ENCODE data around the gene SIRPA.

The SIRPA gene

GRCh38 chr20:1915725-1916124 is 20.5 kb downstream of the SIRPA start:
- Histone ChIP-seq H3K4me3 (ENCODE audit: low read length) (no peak overlapping the region), H3K4me2 (ENCODE audit: low read length) (no peak overlapping the region), H3F3A (ENCODE audit: control insufficient read depth, insufficient read depth) (no peaks in the 10 kb centered on the region), H4K20me1 (ENCODE audit: control insufficient read depth, insufficient read depth, low read depth, low read length) (no peaks in the 10 kb centered on the region), H3K9me2 (replicated peaks; ENCODE audit: control insufficient read depth, low read length) (no peaks in the 10 kb centered on the region), H3K36me3 (ENCODE audit: control insufficient read depth, low read length) (no peaks in the 10 kb centered on the region), H3K79me2 (ENCODE audit: control insufficient read depth, low read length) (no peaks in the 10 kb centered on the region), H3K27me3 (ENCODE audit: control insufficient read depth, low read length) (no peaks in the 10 kb centered on the region), H3K9me3 (ENCODE audit: control insufficient read depth, insufficient read depth, low read length) (no peaks in the 10 kb centered on the region), H3K27ac (ENCODE audit: low read depth, low read length) (no peak overlapping the region), H3K4me1 (ENCODE audit: control insufficient read depth, low read length) (no peaks in the 10 kb centered on the region)
- no peak for TF ChIP-seq EZH2phosphoT487 (IDR thresholded peaks at IDR 0.05; ENCODE audit: borderline replicate concordance, low read length)
- no peak for TF ChIP-seq CTCF (IDR thresholded peaks at IDR 0.05; ENCODE audit: low read depth, low read length, poor library complexity, severe bottlenecking)

- TF ChIP-seq EZH2phosphoT487 (IDR thresholded peaks at IDR 0.05; ENCODE audit: borderline replicate concordance, low read length) (no peak), CTCF (IDR thresholded peaks at IDR 0.05; ENCODE audit: low read depth, low read length, poor library complexity, severe bottlenecking) (no peak)
- H3K4me2 ChIP-seq (ENCODE audit: low read length): no peak overlapping the region
- no peak overlapping the region for H3K27ac ChIP-seq (ENCODE audit: low read depth, low read length)
- H3K27me3 ChIP-seq (ENCODE audit: control insufficient read depth, low read length): no peaks in the 10 kb centered on the region
- no peaks in the 10 kb centered on the region for H3K9me3 ChIP-seq (ENCODE audit: control insufficient read depth, insufficient read depth, low read length)
- H3K36me3 ChIP-seq (ENCODE audit: control insufficient read depth, low read length): no peaks in the 10 kb centered on the region
- no peaks in the 10 kb centered on the region for H3K9me2 ChIP-seq (replicated peaks; ENCODE audit: control insufficient read depth, low read length)
- no peak overlapping the region for H3K4me3 ChIP-seq (ENCODE audit: low read length)
- H3K4me1 ChIP-seq (ENCODE audit: control insufficient read depth, low read length): no peaks in the 10 kb centered on the region
- H3K79me2 ChIP-seq (ENCODE audit: control insufficient read depth, low read length): no peaks in the 10 kb centered on the region
- H4K20me1 ChIP-seq (ENCODE audit: control insufficient read depth, insufficient read depth, low read depth, low read length): no peaks in the 10 kb centered on the region
- no peaks in the 10 kb centered on the region for H3F3A ChIP-seq (ENCODE audit: control insufficient read depth, insufficient read depth)
Observed at GRCh38 chr20:1917786-1918185, 22.6 kb downstream of the SIRPA start.

- Histone ChIP-seq H3K4me1 (ENCODE audit: control insufficient read depth, low read length) (no peaks in the 10 kb centered on the region), H4K20me1 (ENCODE audit: control insufficient read depth, insufficient read depth, low read depth, low read length) (no peaks in the 10 kb centered on the region), H3K4me3 (ENCODE audit: low read length) (no peak overlapping the region), H3F3A (ENCODE audit: control insufficient read depth, insufficient read depth) (no peaks in the 10 kb centered on the region), H3K9me3 (ENCODE audit: control insufficient read depth, insufficient read depth, low read length) (no peaks in the 10 kb centered on the region), H3K4me2 (ENCODE audit: low read length) (no peak overlapping the region), H3K36me3 (ENCODE audit: control insufficient read depth, low read length) (no peaks in the 10 kb centered on the region), H3K27ac (ENCODE audit: low read depth, low read length) (no peak overlapping the region), H3K79me2 (ENCODE audit: control insufficient read depth, low read length) (no peaks in the 10 kb centered on the region), H3K27me3 (ENCODE audit: control insufficient read depth, low read length) (no peaks in the 10 kb centered on the region), H3K9me2 (replicated peaks; ENCODE audit: control insufficient read depth, low read length) (no peaks in the 10 kb centered on the region)
- TF ChIP-seq EZH2phosphoT487 (IDR thresholded peaks at IDR 0.05; ENCODE audit: borderline replicate concordance, low read length) (no peak), CTCF (IDR thresholded peaks at IDR 0.05; ENCODE audit: low read depth, low read length, poor library complexity, severe bottlenecking) (no peak)
Observed at GRCh38 chr20:1918491-1919165, 23.4 kb downstream of the SIRPA start.
